ENCODE results near the gene PPP1CC. TPM values are rescaled to one million over a fixed set of nuclear protein-coding genes. Genes with fewer than 3 reads are reported as not detected.

Gene PPP1CC
- total RNA-seq, 8 experiments from 2014 or later = 57.5 to 156 (median 102) TPM

Other genes with a start within 250 kb of the PPP1CC start
- 100 to 1,000 TPM in 1 of 8 experiments, 10 to 100 TPM in 7; 54.2 to 110 (median 83.7) TPM for gene VPS29, start 240.8 kb downstream of the PPP1CC start, total RNA-seq
- 1 to 10 TPM in 1 of 8 experiments, under 1 TPM in 7; 0.18 to 1.0 (median 0.45) TPM for gene RAD9B, start 240.6 kb downstream of the PPP1CC start, total RNA-seq
- 10 to 100 TPM in 3 of 8 experiments, 1 to 10 TPM in 5; 6.0 to 19.4 (median 6.6) TPM for gene PPTC7, start 159.6 kb downstream of the PPP1CC start, total RNA-seq
- gene TCTN1, start 128.8 kb downstream of the PPP1CC start, total RNA-seq = 100 to 1,000 TPM in 1 of 8 experiments, 10 to 100 TPM in 7; 37.7 to 116 (median 51.4) TPM
- gene HVCN1, start 53.8 kb downstream of the PPP1CC start, total RNA-seq = 1 to 10 TPM in 2 of 8 experiments, under 1 TPM in 6; 0.27 to 1.6 (median 0.74) TPM
- under 1 TPM in 1 of 8 experiments, not detected in 7; 0.11 TPM for gene CCDC63, start 104.1 kb upstream of the PPP1CC start, total RNA-seq
- gene MYL2, start 177.7 kb upstream of the PPP1CC start, total RNA-seq = under 1 TPM in 1 of 8 experiments, not detected in 7; 0.62 TPM